ENCODE results near the gene KLHL7.

DNA sequence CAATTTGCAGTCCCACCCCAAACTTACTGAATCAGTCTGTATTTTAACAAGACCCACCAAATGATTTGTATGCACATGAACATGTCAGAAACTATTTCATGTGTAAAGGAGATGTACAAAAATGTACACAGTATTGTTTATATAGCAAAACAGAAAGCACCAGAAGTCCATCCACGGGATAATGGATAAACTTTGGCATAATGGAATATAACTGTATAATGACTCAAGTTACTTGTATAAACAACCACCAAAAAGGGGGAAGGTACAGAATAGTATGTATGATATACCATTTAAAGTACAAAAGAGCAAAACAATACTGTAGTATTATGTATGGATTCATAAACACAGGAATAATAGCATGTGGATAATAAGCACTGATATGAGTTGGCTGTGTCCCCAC lies 98.7 kb downstream of the KLHL7 start:
- TF ChIP-seq, protein P1, sequence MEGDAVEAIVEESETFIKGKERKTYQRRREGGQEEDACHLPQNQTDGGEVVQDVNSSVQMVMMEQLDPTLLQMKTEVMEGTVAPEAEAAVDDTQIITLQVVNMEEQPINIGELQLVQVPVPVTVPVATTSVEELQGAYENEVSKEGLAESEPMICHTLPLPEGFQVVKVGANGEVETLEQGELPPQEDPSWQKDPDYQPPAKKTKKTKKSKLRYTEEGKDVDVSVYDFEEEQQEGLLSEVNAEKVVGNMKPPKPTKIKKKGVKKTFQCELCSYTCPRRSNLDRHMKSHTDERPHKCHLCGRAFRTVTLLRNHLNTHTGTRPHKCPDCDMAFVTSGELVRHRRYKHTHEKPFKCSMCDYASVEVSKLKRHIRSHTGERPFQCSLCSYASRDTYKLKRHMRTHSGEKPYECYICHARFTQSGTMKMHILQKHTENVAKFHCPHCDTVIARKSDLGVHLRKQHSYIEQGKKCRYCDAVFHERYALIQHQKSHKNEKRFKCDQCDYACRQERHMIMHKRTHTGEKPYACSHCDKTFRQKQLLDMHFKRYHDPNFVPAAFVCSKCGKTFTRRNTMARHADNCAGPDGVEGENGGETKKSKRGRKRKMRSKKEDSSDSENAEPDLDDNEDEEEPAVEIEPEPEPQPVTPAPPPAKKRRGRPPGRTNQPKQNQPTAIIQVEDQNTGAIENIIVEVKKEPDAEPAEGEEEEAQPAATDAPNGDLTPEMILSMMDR (IDR thresholded peaks at IDR 0.05; ENCODE audit: low read depth, low read length) = no peak
- TF ChIP-seq EZH2phosphoT487 (IDR thresholded peaks at IDR 0.05; ENCODE audit: low read depth) = no peak
